Neural cell (in vitro differentiated cells): ENCODE data around the gene CBL.

Experiments
- EZH2 ChIP-seq: fragments of 200-600, 300-800 bp; shearing (Covaris generic), sonication (generic); IDR thresholded peaks from 2 replicates; pipeline ENCODE4 v1.6.1; 2014; ENCODE audit warnings: antibody characterized with exemption, low read length, borderline replicate concordance, mild to moderate bottlenecking; ENCODE audit not compliant: insufficient read depth, poor library complexity, severe bottlenecking
- MXI1 ChIP-seq: fragments of 450-650 bp; conservative IDR thresholded peaks from 2 replicates; pipeline ENCODE4 v1.6.1; 2014; ENCODE audit warnings: antibody characterized with exemption, mild to moderate bottlenecking; ENCODE audit not compliant: poor library complexity, severe bottlenecking
- POLR2AphosphoS5 ChIP-seq: IDR thresholded peaks from 2 replicates; pipeline ENCODE4 v1.6.1; 2012
- SMC3 ChIP-seq: fragments of 450-650 bp; conservative IDR thresholded peaks from 2 replicates; pipeline ENCODE4 v1.6.1; 2014; ENCODE audit warnings: antibody characterized with exemption, mild to moderate bottlenecking, moderate library complexity; ENCODE audit not compliant: poor library complexity
- TAF1 ChIP-seq: IDR thresholded peaks from 2 replicates; pipeline ENCODE4 v1.6.1; 2012; ENCODE audit warnings: low read depth
- TF ChIP-seq, protein P1 (sequence below): fragments of 450-650 bp; IDR thresholded peaks from 2 replicates; pipeline ENCODE4 v1.5.1; 2014; ENCODE audit warnings: antibody characterized with exemption, mild to moderate bottlenecking, moderate library complexity; ENCODE audit not compliant: poor library complexity, severe bottlenecking

DNA sequence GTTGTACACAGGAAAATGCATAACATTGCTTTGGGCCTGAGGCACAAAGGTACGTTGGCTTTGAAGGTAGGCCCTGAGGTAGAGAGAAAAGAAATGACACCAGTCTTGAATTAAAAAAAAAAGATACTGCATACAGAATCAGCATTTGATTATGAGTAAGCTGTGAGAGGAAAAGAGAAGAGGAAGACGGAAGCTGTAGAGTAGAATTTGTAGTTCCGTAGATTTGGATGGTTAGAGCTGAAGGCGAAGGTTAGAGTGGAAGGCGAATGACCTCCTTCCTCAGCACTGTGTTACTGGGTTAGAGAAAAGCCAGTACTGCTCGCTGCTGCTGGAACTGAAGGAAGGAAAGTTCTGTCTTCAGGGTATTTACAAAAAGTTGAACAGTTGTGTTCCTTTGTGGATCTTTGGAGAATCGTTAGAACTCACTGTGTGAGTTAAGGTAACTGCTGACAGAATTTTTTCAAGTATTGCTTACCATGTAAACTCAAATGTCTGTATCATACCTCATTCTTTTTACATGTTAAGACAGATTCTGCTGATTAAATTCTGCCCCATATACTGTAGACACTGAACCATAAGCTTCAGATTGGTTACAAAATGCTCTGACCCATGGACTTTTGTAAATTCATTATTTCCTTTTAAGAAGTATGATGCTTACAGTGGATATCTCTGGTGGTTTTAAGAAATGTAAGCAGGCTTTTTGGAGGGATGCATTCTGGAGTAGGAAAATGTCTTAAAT lies 60.5 kb downstream of the CBL start:
- TF ChIP-seq, protein P1, sequence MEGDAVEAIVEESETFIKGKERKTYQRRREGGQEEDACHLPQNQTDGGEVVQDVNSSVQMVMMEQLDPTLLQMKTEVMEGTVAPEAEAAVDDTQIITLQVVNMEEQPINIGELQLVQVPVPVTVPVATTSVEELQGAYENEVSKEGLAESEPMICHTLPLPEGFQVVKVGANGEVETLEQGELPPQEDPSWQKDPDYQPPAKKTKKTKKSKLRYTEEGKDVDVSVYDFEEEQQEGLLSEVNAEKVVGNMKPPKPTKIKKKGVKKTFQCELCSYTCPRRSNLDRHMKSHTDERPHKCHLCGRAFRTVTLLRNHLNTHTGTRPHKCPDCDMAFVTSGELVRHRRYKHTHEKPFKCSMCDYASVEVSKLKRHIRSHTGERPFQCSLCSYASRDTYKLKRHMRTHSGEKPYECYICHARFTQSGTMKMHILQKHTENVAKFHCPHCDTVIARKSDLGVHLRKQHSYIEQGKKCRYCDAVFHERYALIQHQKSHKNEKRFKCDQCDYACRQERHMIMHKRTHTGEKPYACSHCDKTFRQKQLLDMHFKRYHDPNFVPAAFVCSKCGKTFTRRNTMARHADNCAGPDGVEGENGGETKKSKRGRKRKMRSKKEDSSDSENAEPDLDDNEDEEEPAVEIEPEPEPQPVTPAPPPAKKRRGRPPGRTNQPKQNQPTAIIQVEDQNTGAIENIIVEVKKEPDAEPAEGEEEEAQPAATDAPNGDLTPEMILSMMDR, result no peak
- TF ChIP-seq SMC3 (no peak), POLR2AphosphoS5 (no peak), EZH2 (no peak), MXI1 (no peak), TAF1 (no peak)
